ENCODE data around the gene GAA.

The GAA gene

DNA sequence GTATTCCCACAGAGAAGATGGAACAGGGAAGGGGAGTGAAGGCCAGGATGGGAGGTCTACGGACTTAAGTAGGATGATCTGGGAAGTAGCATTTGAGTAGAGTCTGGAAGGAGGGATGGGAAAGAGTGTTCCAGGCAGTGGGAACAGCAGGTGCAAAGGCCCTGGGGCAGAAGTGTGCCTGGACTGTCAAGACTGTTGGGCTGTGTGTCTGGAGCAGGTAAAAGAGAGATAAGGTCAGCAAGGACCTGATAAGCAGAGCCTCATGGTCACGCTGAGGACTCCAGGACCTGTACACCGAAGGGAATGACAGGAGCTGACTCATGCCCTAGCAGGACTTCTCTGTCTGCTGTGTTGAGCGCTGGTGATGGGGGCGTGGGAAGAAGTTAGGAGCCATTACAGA lies 67.7 kb downstream of the GAA start:
- Histone ChIP-seq H3K27ac (no peak overlapping the region), H3K4me3 (no peak overlapping the region)
- TF ChIP-seq, protein P1, sequence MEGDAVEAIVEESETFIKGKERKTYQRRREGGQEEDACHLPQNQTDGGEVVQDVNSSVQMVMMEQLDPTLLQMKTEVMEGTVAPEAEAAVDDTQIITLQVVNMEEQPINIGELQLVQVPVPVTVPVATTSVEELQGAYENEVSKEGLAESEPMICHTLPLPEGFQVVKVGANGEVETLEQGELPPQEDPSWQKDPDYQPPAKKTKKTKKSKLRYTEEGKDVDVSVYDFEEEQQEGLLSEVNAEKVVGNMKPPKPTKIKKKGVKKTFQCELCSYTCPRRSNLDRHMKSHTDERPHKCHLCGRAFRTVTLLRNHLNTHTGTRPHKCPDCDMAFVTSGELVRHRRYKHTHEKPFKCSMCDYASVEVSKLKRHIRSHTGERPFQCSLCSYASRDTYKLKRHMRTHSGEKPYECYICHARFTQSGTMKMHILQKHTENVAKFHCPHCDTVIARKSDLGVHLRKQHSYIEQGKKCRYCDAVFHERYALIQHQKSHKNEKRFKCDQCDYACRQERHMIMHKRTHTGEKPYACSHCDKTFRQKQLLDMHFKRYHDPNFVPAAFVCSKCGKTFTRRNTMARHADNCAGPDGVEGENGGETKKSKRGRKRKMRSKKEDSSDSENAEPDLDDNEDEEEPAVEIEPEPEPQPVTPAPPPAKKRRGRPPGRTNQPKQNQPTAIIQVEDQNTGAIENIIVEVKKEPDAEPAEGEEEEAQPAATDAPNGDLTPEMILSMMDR (IDR thresholded peaks at IDR 0.05): no peak
- DNase-seq (ENCODE audit: low spot score): no peak
